NT2/D1 (cell line): Measurements from ENCODE around the gene SETD6.

Experiments used
- SUZ12 ChIP-seq: IDR thresholded peaks from 2 replicates; pipeline ENCODE4 v1.6.1; 2011; ENCODE audit not compliant: insufficient read length, insufficient read depth; ENCODE audit errors: extremely low read depth
- YY1 ChIP-seq: IDR thresholded peaks from 2 replicates; pipeline ENCODE4 v1.6.1; 2011; ENCODE audit not compliant: insufficient read length, insufficient read depth
- ZNF274 ChIP-seq: IDR thresholded peaks from 2 replicates; pipeline ENCODE4 v1.6.1; 2011; ENCODE audit warnings: mild to moderate bottlenecking, low read depth, low read length

DNA sequence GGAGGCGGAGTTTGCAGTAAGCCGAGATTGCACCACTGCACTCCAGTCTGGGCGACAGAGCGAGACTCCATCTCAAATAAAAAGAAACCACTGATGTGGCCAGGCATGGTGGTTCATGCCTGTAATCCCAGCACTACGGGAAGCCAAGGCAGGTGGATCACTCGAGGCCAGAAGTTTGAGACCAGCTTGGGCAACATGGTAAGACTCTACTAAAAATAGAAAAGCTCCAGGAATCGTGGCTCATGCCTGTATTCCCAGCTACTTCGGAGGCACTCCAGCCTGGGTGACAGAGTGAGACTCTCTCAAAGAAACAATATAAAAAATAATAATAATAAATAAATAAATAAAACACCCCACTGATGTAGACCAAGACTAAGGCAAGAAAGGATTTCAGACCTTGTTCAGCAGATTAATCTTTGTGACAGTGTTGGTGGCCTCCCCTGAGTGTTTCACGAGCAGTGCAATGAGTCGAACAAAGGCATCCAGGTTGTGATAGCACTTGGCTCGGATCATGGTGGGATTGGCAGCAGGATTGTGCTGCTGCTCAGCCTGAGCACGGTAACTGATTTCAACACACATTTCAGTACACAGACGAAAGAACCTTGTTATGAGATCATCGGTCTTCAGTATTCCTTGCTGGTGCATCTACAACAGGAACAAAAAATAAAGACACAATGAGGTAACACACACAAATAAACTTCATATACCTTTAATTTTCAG, 18.6 kb downstream of the SETD6 start:
- TF ChIP-seq YY1 (no peak), ZNF274 (no peak), SUZ12 (no peak)
